PFSK-1 (cell line): ENCODE data around the gene ZYX.

ENCODE experiments used
- POLR2AphosphoS5 ChIP-seq: IDR thresholded peaks from 2 replicates; pipeline ENCODE4 v1.6.1; 2012; ENCODE audit warnings: low read depth, mild to moderate bottlenecking, control low read depth, low read length, moderate library complexity
- REST ChIP-seq, 2 experiments: IDR thresholded peaks; 2 replicates each; pipeline versions ENCODE4 v1.6.1 to v1.8.0; 2011 to 2012; ENCODE audit warnings: low read depth in 2 of 2, low read length in 2 of 2, control low read depth in 1 of 2, inconsistent platforms in 1 of 2, mild to moderate bottlenecking in 1 of 2, moderate library complexity in 1 of 2; ENCODE audit not compliant: insufficient read depth in 1 of 2

- TF ChIP-seq REST (IDR thresholded peaks at IDR 0.05; ENCODE audit: insufficient read depth in 1 of 2, low read depth in 2 of 2, low read length in 2 of 2) (no peak), POLR2AphosphoS5 (no peak)
Measured at GRCh38 chr7:143372070-143372469, 9.1 kb upstream of the ZYX start.
